ENCODE measurements around the gene TXLNB. TPM values are rescaled to one million over a fixed set of nuclear protein-coding genes. Genes with fewer than 3 reads are reported as not detected.

Gene TXLNB
- total and polyA plus RNA-seq, 2 of the 13 experiments (the other 11 are each of a cell fraction or from before 2014, with no cell fraction given): not detected

- no peak for TF ChIP-seq ZNF318 (CRISPR knock-in tag; IDR thresholded peaks at IDR 0.05)
- TF ChIP-seq GATAD1 (CRISPR knock-in tag; IDR thresholded peaks at IDR 0.05): no peak
- no peak for TF ChIP-seq ZNF143 (CRISPR knock-in tag; IDR thresholded peaks at IDR 0.05)
- TF ChIP-seq ZNF30 (CRISPR knock-in tag; IDR thresholded peaks at IDR 0.05): no peak
- TF ChIP-seq ZNF879 (CRISPR knock-in tag; IDR thresholded peaks at IDR 0.05): no peak
- TF ChIP-seq TAF15 (IDR thresholded peaks at IDR 0.05; ENCODE audit: low read depth, low read length, poor library complexity, severe bottlenecking): no peak
- TF ChIP-seq MIXL1 (CRISPR knock-in tag; IDR thresholded peaks at IDR 0.05): no peak
- TF ChIP-seq ASH2L (IDR thresholded peaks at IDR 0.05; ENCODE audit: insufficient read length, low read depth, low read length): no peak
- no peak for TF ChIP-seq TBX2 (CRISPR knock-in tag; IDR thresholded peaks at IDR 0.05; ENCODE audit: borderline replicate concordance)
- TF ChIP-seq KLF13 (CRISPR knock-in tag; IDR thresholded peaks at IDR 0.05): no peak
- no peak for TF ChIP-seq SCMH1 (CRISPR knock-in tag; IDR thresholded peaks at IDR 0.05; ENCODE audit: borderline replicate concordance)
These were observed 14.6 kb downstream of the TXLNB start (continued) for GRCh38 chr6:139277161-139277560.

Data from HepG2 (cell line).